Sigmoid colon (tissue), 4 donors: ENCODE data around the gene RGS7.

Experiments
- CTCF ChIP-seq, 4 experiments: fragments of 450-650 bp in 3 of 4; fragments of 200-600 bp in 1 of 4; IDR thresholded peaks; one replicate each; pipeline ENCODE4 v1.5.1; 2016 to 2019; ENCODE audit warnings: antibody characterized with exemption in 4 of 4, mild to moderate bottlenecking in 3 of 4, moderate library complexity in 2 of 4
- EP300 ChIP-seq, 4 donors: sonication (generic); formaldehyde crosslinking; IDR thresholded peaks; one replicate each; pipeline ENCODE4 v1.6.1; 2017; ENCODE audit warnings: antibody characterized with exemption in 4 of 4
- POLR2A ChIP-seq, 2 donors: fragments of 450-650 bp; IDR thresholded peaks; one replicate each; pipeline ENCODE4 v1.6.1; 2016; ENCODE audit warnings: antibody characterized with exemption in 2 of 2, mild to moderate bottlenecking in 2 of 2, moderate library complexity in 2 of 2
- POLR2AphosphoS5 ChIP-seq, 4 donors: sonication (generic); formaldehyde crosslinking; IDR thresholded peaks; one replicate each; pipeline ENCODE4 v1.6.1; 2017; ENCODE audit warnings: antibody characterized with exemption in 4 of 4

- no peak for TF ChIP-seq CTCF (IDR thresholded peaks at IDR 0.05)
- no peak for TF ChIP-seq POLR2A (IDR thresholded peaks at IDR 0.05)
- no peak for TF ChIP-seq EP300 (IDR thresholded peaks at IDR 0.05)
- no peak for TF ChIP-seq POLR2AphosphoS5 (IDR thresholded peaks at IDR 0.05)
Observed at GRCh38 chr1:241171991-241172390, 185.0 kb downstream of the RGS7 start.
